Fibroblast of lung (primary cell): ENCODE measurements around the gene DLGAP1.

Experiments used
- CTCF ChIP-seq, 2 donors: IDR thresholded peaks in 1 of 2; conservative IDR thresholded peaks in 1 of 2; 1 replicate in 1 of 2; 2 replicates in 1 of 2; pipeline ENCODE4 v1.5.1; 2011 to 2012; ENCODE audit warnings: low read length in 2 of 2, control low read depth in 1 of 2, inconsistent platforms in 1 of 2, low read depth in 1 of 2, mild to moderate bottlenecking in 1 of 2
- EZH2 ChIP-seq: IDR thresholded peaks from 2 replicates; pipeline ENCODE4 v1.5.1; 2012; ENCODE audit warnings: low read length, control low read depth, mild to moderate bottlenecking; ENCODE audit errors: missing control alignments

- TF ChIP-seq CTCF (conservative IDR thresholded peaks at IDR 0.05 in 1 of 2, IDR thresholded peaks at IDR 0.05 in 1 of 2; ENCODE audit: low read depth in 1 of 2, low read length in 2 of 2) (no peak), EZH2 (no peak)
Observed at GRCh38 chr18:4198956-4199355, 256.2 kb downstream of the DLGAP1 start.
